ENCODE data around the gene ABHD17C. TPM values are rescaled to one million over a fixed set of nuclear protein-coding genes. Genes with fewer than 3 reads are reported as not detected.

ABHD17C gene
- polyA plus RNA-seq, 1 donor (not counting 4 experiments of a cell fraction or from before 2014, with no cell fraction given) = 23.3 TPM

DNA sequence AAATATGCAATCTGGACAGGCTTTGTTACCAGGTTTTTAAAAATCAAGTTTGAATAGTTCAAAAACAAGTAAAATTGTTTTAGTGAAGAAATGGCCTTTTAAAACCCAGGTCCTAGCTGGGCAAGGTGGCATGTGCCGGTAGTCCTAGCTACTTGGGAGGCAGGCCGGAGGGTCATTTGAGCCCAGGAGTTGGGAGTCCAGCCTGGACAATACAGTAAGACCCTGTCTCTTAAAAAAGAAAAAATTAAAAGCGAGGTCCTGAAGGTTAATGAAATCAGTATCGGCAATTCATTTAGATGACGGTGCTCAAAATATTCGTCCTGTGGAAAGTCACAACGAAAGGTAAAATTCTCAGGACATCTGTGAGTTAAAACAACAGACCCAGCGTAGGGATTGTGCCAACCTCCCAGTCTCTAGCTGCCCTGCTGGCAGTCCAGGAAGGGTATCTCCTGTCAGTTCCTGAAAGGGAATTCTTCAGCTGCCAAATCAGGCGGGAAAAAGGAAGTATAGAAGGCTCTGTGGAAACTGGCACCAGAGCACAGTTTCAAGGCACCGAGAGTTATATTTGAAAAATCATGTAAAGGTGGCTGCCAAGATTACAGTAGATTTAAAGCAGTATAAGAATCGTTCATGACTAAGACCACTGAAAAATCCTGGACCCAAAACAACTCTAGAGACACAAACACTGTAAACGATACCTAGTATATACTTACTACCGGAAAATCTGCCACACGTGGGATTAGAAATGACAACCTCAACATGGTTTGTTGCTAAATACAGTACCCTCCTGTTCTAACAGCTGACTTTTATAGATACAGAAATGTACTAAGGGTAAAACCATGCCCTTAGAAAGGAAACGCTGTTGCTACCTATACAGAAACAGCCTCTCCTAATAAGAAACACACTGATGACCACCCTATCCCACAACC, 1.2 kb upstream of the ABHD17C start:
- Histone ChIP-seq H3K4me1 (ENCODE audit: control insufficient read depth, extremely low read depth, insufficient read depth, low read length) (peaks cover 24% of the 10 kb centered on the region), H3K9me3 (ENCODE audit: control insufficient read depth, low read depth, low read length) (no peaks in the 10 kb centered on the region), H3K27ac (ENCODE audit: control insufficient read depth, insufficient read depth, low read length) (peak overlapping the region; percentile 76), H3K9me1 (ENCODE audit: control insufficient read depth, extremely low read depth, insufficient read depth, low read length) (no peaks in the 10 kb centered on the region), H3K4me3 (ENCODE audit: control insufficient read depth in 2 of 3, extremely low read depth in 1 of 3, insufficient read depth in 2 of 3, low read depth in 1 of 3, low read length in 3 of 3) (peak overlapping the region; percentile 68 to 87 (median 84)), H3K9ac (ENCODE audit: control insufficient read depth, extremely low read depth, insufficient read depth, low read length) (peak overlapping the region; percentile 82), H3K27me3 (ENCODE audit: control insufficient read depth, extremely low read depth, insufficient read depth, low read length) (no peaks in the 10 kb centered on the region), H4K20me1 (ENCODE audit: control insufficient read depth, extremely low read depth, insufficient read depth, low read length) (peaks cover 4% of the 10 kb centered on the region), H3K4me2 (ENCODE audit: control insufficient read depth, extremely low read depth, insufficient read depth, low read depth, low read length) (peak overlapping the region; percentile 96), H3K79me2 (ENCODE audit: control insufficient read depth, insufficient read depth, low read length) (peaks cover 33% of the 10 kb centered on the region), H2AFZ (ENCODE audit: control insufficient read depth, low read length) (peak overlapping the region; percentile 79), H3K36me3 (ENCODE audit: control insufficient read depth in 2 of 2, extremely low read depth in 1 of 2, insufficient read depth in 2 of 2, low read length in 2 of 2) (peaks cover 0 to 3% of the 10 kb centered on the region in 2 experiments)
- DNase-seq (ENCODE audit: low read depth, low spot score) (no peak), FAIRE-seq (peak; percentile 17)
- dilution Hi-C loops (cut with MboI; ENCODE audit: extremely low pct_ligation_motif_present, low sequenced_read_pairs) = loop anchor here (25.0 kb wide), 1 partner anchor 107 kb away; no protein-coding TSS in a partner anchor
- TF ChIP-seq CTCF (optimal IDR thresholded peaks at IDR 0.05 in 1 of 3, IDR thresholded peaks at IDR 0.05 in 1 of 3, conservative IDR thresholded peaks at IDR 0.05 in 1 of 3; ENCODE audit: extremely low read depth in 1 of 3, insufficient read depth in 2 of 3, low read length in 3 of 3) (no peak), EZH2 (IDR thresholded peaks at IDR 0.05; ENCODE audit: low read length) (no peak)

DNA sequence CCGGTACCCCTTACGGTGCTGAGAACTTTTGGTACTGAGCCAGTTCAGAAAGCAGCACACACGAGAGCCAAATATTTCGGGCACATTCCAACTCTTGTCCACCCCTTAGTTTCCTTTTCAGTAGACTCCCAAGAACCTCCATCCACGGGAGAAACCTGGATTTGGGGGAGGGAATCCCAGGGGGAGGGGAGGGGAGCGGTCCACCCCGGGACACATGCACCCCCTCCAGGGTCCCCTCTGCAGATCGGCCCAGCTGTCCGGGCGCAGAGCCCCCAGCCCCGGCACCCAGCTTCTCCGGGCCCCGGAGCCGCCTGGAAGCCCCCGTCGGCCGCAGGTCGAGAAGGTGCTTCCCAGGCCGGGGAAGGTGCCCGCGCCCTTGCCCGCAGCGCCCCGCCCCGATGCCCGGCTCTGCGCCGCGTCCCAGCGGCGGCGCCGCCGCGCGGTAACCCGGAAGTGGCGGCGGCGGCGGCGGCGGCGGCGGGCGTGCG, 455 bp upstream of the ABHD17C start:
- peaks cover 26% of the 10 kb centered on the region for H3K4me1 ChIP-seq (ENCODE audit: control insufficient read depth, extremely low read depth, insufficient read depth, low read length)

More for the DNA sequence above, 455 bp upstream of the ABHD17C start:
- H3K9me3 ChIP-seq (ENCODE audit: control insufficient read depth, low read depth, low read length) = no peaks in the 10 kb centered on the region
- peaks cover 40% of the 10 kb centered on the region for H3K79me2 ChIP-seq (ENCODE audit: control insufficient read depth, insufficient read depth, low read length)
- peaks cover 4% of the 10 kb centered on the region for H4K20me1 ChIP-seq (ENCODE audit: control insufficient read depth, extremely low read depth, insufficient read depth, low read length)
- peak overlapping the region; percentile 68 to 87 (median 84) for H3K4me3 ChIP-seq (ENCODE audit: control insufficient read depth in 2 of 3, extremely low read depth in 1 of 3, insufficient read depth in 2 of 3, low read depth in 1 of 3, low read length in 3 of 3)
- no peaks in the 10 kb centered on the region for H3K27me3 ChIP-seq (ENCODE audit: control insufficient read depth, extremely low read depth, insufficient read depth, low read length)
- peaks cover 0 to 8% of the 10 kb centered on the region in 2 experiments for H3K36me3 ChIP-seq (ENCODE audit: control insufficient read depth in 2 of 2, extremely low read depth in 1 of 2, insufficient read depth in 2 of 2, low read length in 2 of 2)
- DNase-seq (ENCODE audit: low read depth, low spot score) (no peak), FAIRE-seq (no peak)
- H3K9me1 ChIP-seq (ENCODE audit: control insufficient read depth, extremely low read depth, insufficient read depth, low read length) = no peaks in the 10 kb centered on the region
- dilution Hi-C loops (cut with MboI; ENCODE audit: extremely low pct_ligation_motif_present, low sequenced_read_pairs) = loop anchor here (25.0 kb wide), 1 partner anchor 107 kb away; no protein-coding TSS in a partner anchor
- H2AFZ ChIP-seq (ENCODE audit: control insufficient read depth, low read length) = peak overlapping the region; percentile 79
- peak overlapping the region; percentile 82 for H3K9ac ChIP-seq (ENCODE audit: control insufficient read depth, extremely low read depth, insufficient read depth, low read length)
- no peak for TF ChIP-seq EZH2 (IDR thresholded peaks at IDR 0.05; ENCODE audit: low read length)
- TF ChIP-seq CTCF (optimal IDR thresholded peaks at IDR 0.05 in 1 of 3, IDR thresholded peaks at IDR 0.05 in 1 of 3, conservative IDR thresholded peaks at IDR 0.05 in 1 of 3; ENCODE audit: extremely low read depth in 1 of 3, insufficient read depth in 2 of 3, low read length in 3 of 3) = no peak
- H3K4me2 ChIP-seq (ENCODE audit: control insufficient read depth, extremely low read depth, insufficient read depth, low read depth, low read length) = peak overlapping the region; percentile 96
- H3K27ac ChIP-seq (ENCODE audit: control insufficient read depth, insufficient read depth, low read length) = peak overlapping the region; percentile 76

Data from keratinocyte (primary cell).